Endothelial cell of umbilical vein (primary cell): ENCODE data around the gene EVI2B. TPM values are rescaled to one million over a fixed set of nuclear protein-coding genes. Genes with fewer than 3 reads are reported as not detected.

Experiments
- BruUV-seq: library from RNA; stranded (reverse); fragments of 400-500 nt; replicated peaks from 2 replicates; lab custom pipeline; 2021; lab: Mats Ljungman, UMichigan
- CTCF ChIA-PET: fragments of 300-600, 350-600 bp; sonication (Branson Sonifier 250); formaldehyde crosslinking; loops from one replicate; lab custom pipeline; 2021; ENCODE audit warnings: antibody characterized with exemption, inconsistent platforms; lab: Charles Lee
- POLR2A ChIA-PET: fragments of 300-600, 350-600 bp; sonication (Branson Sonifier 250); formaldehyde crosslinking; loops from one replicate; lab custom pipeline; 2021; ENCODE audit warnings: antibody characterized with exemption, inconsistent platforms; lab: Charles Lee
- DNase-seq: peaks from one replicate; pipeline ENCODE4 v3.0.0-alpha.2; 2011; ENCODE audit warnings: low read depth, low spot score
- FAIRE-seq: peaks from 2 replicates; lab custom pipeline; 2011; peaks lifted over from hg19 to GRCh38; lab: Jason Lieb, UNC
- H2AFZ ChIP-seq: 2 replicates; pipeline ENCODE4 v1.6.0; 2012; ENCODE audit warnings: low read depth, low read length, control low read depth, inconsistent platforms
- H3K27ac ChIP-seq: 2 replicates; pipeline ENCODE4 v1.5.1; 2011; ENCODE audit warnings: low read depth, mild to moderate bottlenecking, control low read depth, low read length, moderate library complexity; ENCODE audit not compliant: insufficient read depth
- H3K27me3 ChIP-seq, 2 experiments: 2 replicates each; pipeline versions ENCODE4 v1.6.0 to v1.6.1; 2011; ENCODE audit warnings: low read length in 2 of 2, mixed read lengths in 1 of 2; ENCODE audit not compliant: control insufficient read depth in 2 of 2, insufficient read depth in 2 of 2
- H3K36me3 ChIP-seq, 2 experiments: 2 replicates in 1 of 2; 3 replicates in 1 of 2; pipeline ENCODE4 v1.5.1; 2011; ENCODE audit warnings: low read length in 2 of 2, mild to moderate bottlenecking in 1 of 2, moderate library complexity in 1 of 2; ENCODE audit not compliant: control insufficient read depth in 2 of 2, insufficient read depth in 2 of 2; ENCODE audit errors: extremely low read depth in 1 of 2
- H3K4me1 ChIP-seq: 3 replicates; pipeline ENCODE4 v1.5.1; 2011; ENCODE audit warnings: mild to moderate bottlenecking, low read length; ENCODE audit not compliant: control insufficient read depth, insufficient read depth; ENCODE audit errors: extremely low read depth
- H3K4me2 ChIP-seq: 2 replicates; pipeline ENCODE4 v1.6.1; 2011; ENCODE audit warnings: low read length, control low read depth, mixed read lengths; ENCODE audit not compliant: insufficient read depth
- H3K4me3 ChIP-seq, 3 experiments: fragments of 200-600 bp in 1 of 3; sonication (generic), shearing (Covaris generic) in 1 of 3; replicated peaks in 1 of 3; 2 replicates each; pipeline ENCODE4 v1.5.1; 2011 to 2016; ENCODE audit warnings: control low read depth in 3 of 3, low read length in 3 of 3, mild to moderate bottlenecking in 2 of 3, inconsistent platforms in 1 of 3, low read depth in 1 of 3, moderate library complexity in 1 of 3; ENCODE audit not compliant: insufficient read depth in 1 of 3
- H3K79me2 ChIP-seq: 2 replicates; pipeline ENCODE4 v1.6.0; 2012; ENCODE audit warnings: low read length, inconsistent platforms; ENCODE audit not compliant: control insufficient read depth, insufficient read depth
- H3K9ac ChIP-seq: replicated peaks from 2 replicates; pipeline ENCODE3; 2011; ENCODE audit warnings: low read length, control low read depth; ENCODE audit not compliant: insufficient read depth; ENCODE audit errors: extremely low read depth
- H3K9me1 ChIP-seq: replicated peaks from 3 replicates; pipeline ENCODE4 v1.6.0; 2011; ENCODE audit warnings: mild to moderate bottlenecking, low read length; ENCODE audit not compliant: control insufficient read depth, insufficient read depth; ENCODE audit errors: extremely low read depth
- H3K9me3 ChIP-seq: replicated peaks from 2 replicates; pipeline ENCODE4 v1.5.1; 2012; ENCODE audit warnings: low read length, inconsistent platforms; ENCODE audit not compliant: control insufficient read depth, insufficient read depth
- H4K20me1 ChIP-seq: replicated peaks from 2 replicates; pipeline ENCODE3; 2011; ENCODE audit warnings: mild to moderate bottlenecking, low read length; ENCODE audit not compliant: control insufficient read depth, insufficient read depth; ENCODE audit errors: extremely low read depth
- CTCF ChIP-seq, 2 donors: IDR thresholded peaks; 1 replicate in 1 of 2; 2 replicates in 1 of 2; pipeline ENCODE4 v1.5.1; 2011; ENCODE audit warnings: low read length in 2 of 2, mild to moderate bottlenecking in 2 of 2, moderate library complexity in 2 of 2, control low read depth in 1 of 2, inconsistent platforms in 1 of 2, low read depth in 1 of 2; ENCODE audit not compliant: insufficient read depth in 1 of 2; ENCODE audit errors: extremely low read depth in 1 of 2
- EZH2 ChIP-seq: IDR thresholded peaks from 2 replicates; pipeline ENCODE4 v1.6.1; 2012; ENCODE audit warnings: borderline replicate concordance, low read depth, mild to moderate bottlenecking, moderate library complexity, low read length, inconsistent platforms; ENCODE audit not compliant: severe bottlenecking
- GATA2 ChIP-seq: IDR thresholded peaks from 2 replicates; pipeline ENCODE4 v1.7.0; 2011; ENCODE audit warnings: low read depth, mild to moderate bottlenecking, moderate library complexity, mixed read lengths, low read length; ENCODE audit not compliant: insufficient read length, insufficient read depth
- JUN ChIP-seq: IDR thresholded peaks from 2 replicates; pipeline ENCODE4 v1.6.1; 2011; ENCODE audit warnings: borderline replicate concordance, low read depth; ENCODE audit not compliant: insufficient read length, insufficient read depth
- MAX ChIP-seq: IDR thresholded peaks from 2 replicates; pipeline ENCODE4 v1.6.1; 2011; ENCODE audit not compliant: insufficient read depth, insufficient read length
- MYC ChIP-seq: IDR thresholded peaks from one replicate; pipeline ENCODE4 v1.6.1; 2011; ENCODE audit warnings: mild to moderate bottlenecking, low read depth, low read length
- POLR2A ChIP-seq: IDR thresholded peaks from 2 replicates; pipeline ENCODE4 v1.6.1; 2012; ENCODE audit warnings: low read depth, mild to moderate bottlenecking, control low read depth, low read length
- POLR2AphosphoS5 ChIP-seq: IDR thresholded peaks from 2 replicates; pipeline ENCODE4 v1.6.1; 2012; ENCODE audit warnings: low read depth, mild to moderate bottlenecking, control low read depth, low read length, moderate library complexity; ENCODE audit not compliant: insufficient read depth
- dilution Hi-C: fragments of 300-500 bp; cut with MboI; formaldehyde crosslinking; loops from one replicate; pipeline ENCODE4 v1.15.0; 2019; ENCODE audit warnings: low sequenced_read_pairs; ENCODE audit not compliant: extremely low pct_ligation_motif_present
- intact Hi-C: fragments of 100-400 bp; cut with micrococcal nuclease; formaldehyde crosslinking; loops from one replicate; pipeline ENCODE4 v1.10.0; 2022
- polyA plus RNA-seq, 4 experiments: library from polyadenylated mRNA; depleted of rRNA in 3 of 4; stranded (reverse) in 3 of 4; unstranded in 1 of 4; fragments of >200 nt; gene quantifications; 2 replicates each; pipeline versions ENCODE4 v1.2.1 to v1.2.3, GENCODE V29; 2011 to 2012; ENCODE audit warnings: missing spikeins in 1 of 4
- total RNA-seq: library from RNA; stranded (reverse); gene quantifications from 2 replicates; pipeline ENCODE4 v1.2.3, GENCODE V29; 2021

EVI2B gene
- total and polyA plus RNA-seq, 2 donors (not counting 3 experiments of a cell fraction or from before 2014, with no cell fraction given): 1.7 to 1.9 TPM

- Histone ChIP-seq H3K9ac (no peak overlapping the region), H3K9me3 (no peaks in the 10 kb centered on the region), H3K4me1 (peaks cover 24% of the 10 kb centered on the region), H4K20me1 (no peaks in the 10 kb centered on the region), H3K79me2 (no peaks in the 10 kb centered on the region), H3K4me2 (no peak overlapping the region), H2AFZ (no peak overlapping the region), H3K9me1 (no peaks in the 10 kb centered on the region), H3K36me3 (no peaks in the 10 kb centered on the region), H3K27me3 (no peaks in the 10 kb centered on the region), H3K4me3 (no peak overlapping the region), H3K27ac (no peak overlapping the region)
- dilution Hi-C loops (no loop called here), intact Hi-C loops (no loop called here)
- no TSS peak for BruUV-seq
- peak; percentile 4 for DNase-seq
- FAIRE-seq: no peak
- ChIA-PET POLR2A (no interaction called here), CTCF (interaction anchor here (1.4 kb wide), 1 partner anchor 10 kb away, joined by 3 read pairs; no protein-coding TSS in a partner anchor)
- TF ChIP-seq EZH2 (no peak), POLR2AphosphoS5 (no peak), GATA2 (no peak), JUN (no peak), CTCF (IDR thresholded peaks at IDR 0.05; ENCODE audit: extremely low read depth in 1 of 2, insufficient read depth in 1 of 2, low read depth in 1 of 2, low read length in 2 of 2) (no peak), MYC (no peak), MAX (no peak), POLR2A (no peak)
Observed at GRCh38 chr17:31318298-31318801, 4.5 kb upstream of the EVI2B start.
